ENCODE results near the gene SRSF2.
"Not testable (repeated sequence)": the region's sequence is repeated elsewhere in the genome, so short reads cannot be mapped to it uniquely, and the experiment has no call there.

Gene SRSF2

GRCh38 chr17:76701471-76701967 is 35.6 kb downstream of the SRSF2 start:
- peak; percentile 59 for DNase-seq (ENCODE audit: low read depth, low spot score)

GRCh38 chr17:76700617-76701470 is 36.3 kb downstream of the SRSF2 start:
- peak; percentile 80 for DNase-seq (ENCODE audit: low read depth, low spot score)

DNA sequence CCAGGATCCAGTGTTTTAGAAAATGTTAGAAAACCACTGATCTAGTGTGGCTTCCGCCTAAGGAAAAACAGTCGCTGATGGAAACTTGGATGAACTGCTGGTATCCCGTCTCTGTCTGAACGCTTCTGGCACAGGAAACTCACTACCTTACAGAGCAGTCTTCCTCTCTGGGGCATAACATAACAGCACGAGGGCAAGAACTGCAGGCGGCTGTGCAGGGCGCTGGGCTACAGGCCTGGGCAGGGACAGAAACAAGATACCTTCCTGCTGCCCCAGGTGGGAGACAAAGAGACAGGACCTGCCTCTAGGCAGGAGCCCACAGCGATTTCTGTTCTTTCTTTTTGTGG is 36.9 kb downstream of the SRSF2 start:
- no peak for DNase-seq (ENCODE audit: low read depth, low spot score)

DNA sequence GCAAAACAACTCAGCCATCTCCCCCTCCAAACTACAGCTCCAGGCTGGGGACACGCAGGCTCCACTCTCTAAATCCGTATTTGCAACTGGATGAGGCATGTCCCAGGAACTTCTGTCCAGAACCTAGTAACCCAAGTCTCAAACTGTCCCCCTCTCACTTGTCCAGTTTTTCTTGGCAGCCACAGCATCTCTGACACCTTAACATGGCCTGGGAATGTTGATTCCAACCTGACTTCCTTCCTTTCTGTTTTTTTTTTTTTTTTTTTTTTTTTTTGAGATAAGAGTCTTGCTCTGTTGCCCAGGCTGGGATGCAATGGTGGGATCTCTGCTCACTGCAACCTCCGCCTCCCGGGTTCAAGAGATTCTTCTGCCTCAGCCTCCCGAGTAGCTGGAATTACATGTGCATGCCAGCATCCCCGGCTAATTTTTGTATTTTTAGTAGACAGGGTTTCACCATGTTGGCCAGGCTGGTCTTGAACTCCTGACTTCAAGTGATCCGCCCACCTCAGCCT is 38.6 kb downstream of the SRSF2 start:
- DNase-seq (ENCODE audit: low read depth, low spot score) = not testable (repeated sequence)

DNA sequence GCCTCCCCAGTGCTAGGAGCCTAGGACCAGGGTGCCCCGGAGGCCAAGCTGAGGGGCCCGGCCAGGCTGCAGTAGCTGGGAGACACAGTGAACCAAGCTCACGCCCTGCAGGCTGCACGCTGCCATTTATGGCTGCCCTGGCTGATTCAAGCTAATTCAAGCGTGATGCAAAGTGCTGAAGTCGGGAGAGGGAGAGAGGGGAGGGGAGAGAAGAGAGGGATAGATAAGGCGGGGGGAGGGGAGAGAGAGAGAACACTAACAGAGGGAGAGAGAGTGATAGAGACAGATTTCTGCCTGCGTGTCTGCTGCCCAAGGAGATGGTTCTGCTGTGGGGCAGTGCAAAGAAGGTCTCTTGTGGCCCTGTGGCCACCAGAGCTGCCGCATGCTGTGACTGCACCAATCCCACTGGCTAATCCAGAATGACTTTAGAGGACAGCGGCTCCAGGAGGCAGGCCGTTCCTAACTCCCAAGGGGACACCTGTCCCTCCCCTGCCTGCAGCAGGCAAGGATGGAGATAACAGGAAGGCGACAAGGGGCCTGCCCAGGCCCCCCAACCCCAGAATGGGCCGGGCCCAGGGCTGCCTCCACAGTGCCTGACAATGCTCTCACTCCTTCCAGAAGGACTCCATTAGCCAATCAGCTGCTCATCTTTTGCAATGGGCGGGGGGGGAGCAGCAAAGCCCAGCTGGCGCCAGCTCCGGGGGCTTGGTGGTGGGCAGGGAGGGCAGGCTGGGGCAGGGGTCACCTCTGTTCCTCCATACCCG is 39.2 kb downstream of the SRSF2 start:
- DNase-seq (ENCODE audit: low read depth, low spot score) = peak; percentile 82

GRCh38 chr17:76696763-76697701 is 40.1 kb downstream of the SRSF2 start:
- no peak for DNase-seq (ENCODE audit: low read depth, low spot score)

- no peak for DNase-seq (ENCODE audit: low read depth, low spot score)
Measured at GRCh38 chr17:76695059-76695831, 41.9 kb downstream of the SRSF2 start.

GRCh38 chr17:76691379-76692191 is 45.5 kb downstream of the SRSF2 start:
- no peak for DNase-seq (ENCODE audit: low read depth, low spot score)

DNA sequence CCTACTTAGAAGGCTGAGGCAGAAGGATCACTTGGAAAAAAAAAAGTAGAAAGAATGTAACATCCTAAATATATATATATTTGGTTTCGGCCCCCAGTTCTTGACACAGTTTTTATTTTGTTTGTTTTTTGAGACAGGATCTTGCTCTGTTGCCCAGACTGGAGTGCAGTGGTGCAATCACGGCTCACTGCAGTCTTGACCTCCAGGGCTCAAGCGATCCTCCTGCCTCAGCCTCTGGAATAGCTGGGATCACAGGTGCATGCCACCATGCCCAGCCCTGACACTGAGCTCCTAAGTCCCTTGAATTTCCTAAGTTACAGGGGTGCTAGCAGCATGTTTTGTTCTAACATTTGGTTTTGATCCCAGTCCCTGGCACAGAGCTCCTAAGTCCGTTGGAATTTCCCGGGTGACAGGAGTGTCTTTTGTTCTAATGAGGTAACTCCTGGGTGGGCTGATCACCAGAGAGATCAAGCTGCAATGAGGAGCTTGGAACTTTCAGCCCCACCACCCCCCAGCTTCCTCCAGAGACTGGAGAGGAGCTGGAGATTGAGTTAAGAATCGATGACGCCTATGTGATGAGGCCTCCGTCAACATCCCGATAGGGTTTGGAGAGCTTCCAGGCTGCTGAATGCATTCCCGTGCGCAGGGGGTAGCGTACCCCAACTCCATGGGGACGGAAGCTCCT is 46.4 kb downstream of the SRSF2 start:
- no peak for DNase-seq (ENCODE audit: low read depth, low spot score)

DNA sequence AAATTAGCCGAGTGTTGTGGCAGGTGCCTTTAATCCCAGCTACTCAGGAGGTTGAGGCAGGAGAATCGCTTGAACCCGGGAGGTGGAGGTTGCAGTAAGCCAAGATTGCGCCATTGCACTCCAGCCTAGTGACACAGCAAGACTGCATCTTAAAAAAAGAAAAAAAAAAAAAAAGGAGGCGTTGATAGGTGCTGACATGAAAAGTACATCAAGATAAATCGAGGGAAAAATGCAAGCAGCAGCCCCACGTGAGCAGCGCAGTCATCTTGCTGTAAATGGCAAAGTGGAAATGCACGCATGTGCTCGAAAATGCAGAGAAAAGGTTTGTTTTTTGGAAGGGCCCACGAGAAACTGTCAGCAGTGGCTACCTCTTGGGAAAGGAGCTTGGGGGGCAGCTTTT is 47.3 kb downstream of the SRSF2 start:
- DNase-seq (ENCODE audit: low read depth, low spot score) = no peak

GRCh38 chr17:76688165-76688622 is 48.9 kb downstream of the SRSF2 start:
- DNase-seq (ENCODE audit: low read depth, low spot score) = peak; percentile 50

GRCh38 chr17:76687298-76688164 is 49.6 kb downstream of the SRSF2 start:
- no peak for DNase-seq (ENCODE audit: low read depth, low spot score)

- no peak for DNase-seq (ENCODE audit: low read depth, low spot score)
Measured at GRCh38 chr17:76686538-76687297, 50.4 kb downstream of the SRSF2 start.

- no peak for DNase-seq (ENCODE audit: low read depth, low spot score)
Measured at GRCh38 chr17:76685846-76686245, 51.3 kb downstream of the SRSF2 start.

DNA sequence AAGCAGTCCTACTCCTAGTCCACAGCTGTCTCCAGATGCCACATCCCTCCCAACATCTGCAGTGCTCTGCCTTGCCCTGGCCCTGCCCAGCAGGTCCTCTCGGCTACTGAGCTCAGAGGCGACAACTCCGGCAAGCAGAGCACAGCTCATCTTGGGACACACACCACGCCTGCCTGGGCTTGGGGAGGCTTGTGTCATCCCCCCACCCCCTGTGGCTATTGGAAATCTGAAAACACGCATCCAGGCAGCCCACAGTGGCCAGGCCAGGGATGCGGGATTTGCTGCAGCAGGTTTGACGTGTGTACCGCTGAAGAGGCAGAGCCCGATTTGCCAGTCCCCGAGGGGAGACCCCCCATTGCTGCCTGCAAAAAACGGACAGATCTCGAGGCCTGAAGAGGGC is 51.8 kb downstream of the SRSF2 start:
- DNase-seq (ENCODE audit: low read depth, low spot score) = no peak

GRCh38 chr17:76684756-76685155 is 52.4 kb downstream of the SRSF2 start:
- no peak for DNase-seq (ENCODE audit: low read depth, low spot score)

All from astrocyte of the hippocampus (primary cell).